H9 (cell line): ENCODE results near the gene VSIG8. TPM values are rescaled to one million over a fixed set of nuclear protein-coding genes. Genes with fewer than 3 reads are reported as not detected.

ENCODE experiments used
- DNase-seq: peaks from one replicate; pipeline ENCODE4 v3.0.0-alpha.2; 2017
- H2AFZ ChIP-seq: one replicate; pipeline ENCODE4 v1.6.1; 2013; ENCODE audit warnings: mild to moderate bottlenecking, low read length, control low read depth, moderate library complexity
- H2AK5ac ChIP-seq: 2 replicates; pipeline ENCODE4 v1.6.1; 2013; ENCODE audit warnings: low read length, control low read depth, mixed read lengths; ENCODE audit not compliant: insufficient read length
- H2BK120ac ChIP-seq: one replicate; pipeline ENCODE4 v1.6.1; 2013; ENCODE audit warnings: low read depth, mild to moderate bottlenecking, low read length, control low read depth, inconsistent platforms; ENCODE audit not compliant: poor library complexity, severe bottlenecking
- H2BK12ac ChIP-seq: 2 replicates; pipeline ENCODE4 v1.6.1; 2013; ENCODE audit warnings: low read length, control low read depth, mixed read lengths, low read depth; ENCODE audit not compliant: insufficient read length
- H2BK15ac ChIP-seq: 2 replicates; pipeline ENCODE4 v1.6.1; 2013; ENCODE audit warnings: low read depth, low read length, control low read depth
- H2BK20ac ChIP-seq: one replicate; pipeline ENCODE4 v1.6.1; 2013; ENCODE audit warnings: low read depth, mild to moderate bottlenecking, low read length, control low read depth, inconsistent platforms; ENCODE audit not compliant: poor library complexity, severe bottlenecking
- H2BK5ac ChIP-seq: 2 replicates; pipeline ENCODE4 v1.6.1; 2013; ENCODE audit warnings: low read length, control low read depth, mixed read lengths; ENCODE audit not compliant: insufficient read length
- H3K14ac ChIP-seq: 2 replicates; pipeline ENCODE4 v1.6.1; 2013; ENCODE audit warnings: low read length, control low read depth; ENCODE audit not compliant: insufficient read depth
- H3K18ac ChIP-seq: 2 replicates; pipeline ENCODE4 v1.6.1; 2013; ENCODE audit warnings: low read depth, mild to moderate bottlenecking, mixed read lengths, low read length, control low read depth; ENCODE audit not compliant: insufficient read length
- H3K23ac ChIP-seq: 2 replicates; pipeline ENCODE4 v1.6.1; 2013; ENCODE audit warnings: low read length, control low read depth, mixed read lengths, low read depth; ENCODE audit not compliant: insufficient read length
- H3K23me2 ChIP-seq: 2 replicates; pipeline ENCODE4 v1.6.1; 2013; ENCODE audit warnings: low read depth, mild to moderate bottlenecking, mixed read lengths, low read length, control low read depth; ENCODE audit not compliant: insufficient read length, poor library complexity, severe bottlenecking
- H3K27ac ChIP-seq: 2 replicates; pipeline ENCODE4 v1.5.1; 2013; ENCODE audit warnings: low read length, control low read depth, mixed read lengths, low read depth; ENCODE audit not compliant: insufficient read length
- H3K27me3 ChIP-seq: 2 replicates; pipeline ENCODE4 v1.6.1; 2013; ENCODE audit warnings: low read length, control low read depth, inconsistent platforms; ENCODE audit not compliant: insufficient read depth
- H3K4ac ChIP-seq: 2 replicates; pipeline ENCODE4 v1.6.1; 2013; ENCODE audit warnings: low read depth, mild to moderate bottlenecking, control low read depth, inconsistent platforms, low read length, moderate library complexity
- H3K4me1 ChIP-seq: 2 replicates; pipeline ENCODE4 v1.6.1; 2013; ENCODE audit warnings: low read length, control low read depth, inconsistent platforms; ENCODE audit not compliant: insufficient read depth
- H3K4me2 ChIP-seq: 2 replicates; pipeline ENCODE4 v1.6.1; 2013; ENCODE audit warnings: low read length, control low read depth, mixed read lengths; ENCODE audit not compliant: insufficient read length, insufficient read depth
- H3K56ac ChIP-seq: 2 replicates; pipeline ENCODE4 v1.6.1; 2013; ENCODE audit warnings: low read depth, mild to moderate bottlenecking, mixed read lengths, low read length, control low read depth; ENCODE audit not compliant: insufficient read length
- H3K79me1 ChIP-seq: 2 replicates; pipeline ENCODE4 v1.6.1; 2013; ENCODE audit warnings: low read depth, mild to moderate bottlenecking, moderate library complexity, low read length, control low read depth, inconsistent platforms; ENCODE audit not compliant: insufficient read depth, poor library complexity, severe bottlenecking
- H3K79me2 ChIP-seq: 2 replicates; pipeline ENCODE4 v1.6.1; 2013; ENCODE audit warnings: low read length, control low read depth, inconsistent platforms; ENCODE audit not compliant: insufficient read depth
- H3K9ac ChIP-seq: 2 replicates; pipeline ENCODE4 v1.6.1; 2013; ENCODE audit warnings: low read length, control low read depth, mixed read lengths; ENCODE audit not compliant: insufficient read length; ENCODE audit errors: extremely low read depth
- H3K9me3 ChIP-seq: one replicate; pipeline ENCODE4 v1.6.1; 2013; ENCODE audit warnings: low read depth, low read length, inconsistent platforms; ENCODE audit not compliant: control insufficient read depth
- H3T11ph ChIP-seq: one replicate; pipeline ENCODE4 v1.6.1; 2013; ENCODE audit warnings: mild to moderate bottlenecking, low read length, control low read depth, inconsistent platforms
- H4K20me1 ChIP-seq: one replicate; pipeline ENCODE4 v1.6.1; 2013; ENCODE audit not compliant: control insufficient read depth, insufficient read length, insufficient read depth
- H4K5ac ChIP-seq: 2 replicates; pipeline ENCODE4 v1.6.1; 2013; ENCODE audit warnings: low read depth, mild to moderate bottlenecking, mixed read lengths, low read length, control low read depth; ENCODE audit not compliant: insufficient read length
- H4K8ac ChIP-seq: replicated peaks from 2 replicates; pipeline ENCODE4 v1.6.1; 2013; ENCODE audit warnings: low read length, control low read depth, mixed read lengths, low read depth; ENCODE audit not compliant: insufficient read length
- H4K91ac ChIP-seq: 2 replicates; pipeline ENCODE4 v1.6.1; 2013; ENCODE audit warnings: low read depth, mild to moderate bottlenecking, moderate library complexity, mixed read lengths, low read length, control low read depth; ENCODE audit not compliant: insufficient read length
- H3K27ac Mint-ChIP-seq, 3 experiments: 2 replicates in 2 of 3; 3 replicates in 1 of 3; pipeline ENCODE4 v1.8.0; 2020 to 2021; ENCODE audit warnings: mixed read lengths in 3 of 3, mild to moderate bottlenecking in 1 of 3, moderate library complexity in 1 of 3
- H3K27me3 Mint-ChIP-seq: 2 replicates; pipeline ENCODE4 v1.8.0; 2021; ENCODE audit warnings: low read depth, mild to moderate bottlenecking, moderate library complexity, mixed read lengths
- H3K36me3 Mint-ChIP-seq, 3 experiments: 2 replicates in 2 of 3; 3 replicates in 1 of 3; pipeline ENCODE4 v1.8.0; 2020 to 2021; ENCODE audit warnings: low read depth in 3 of 3, mixed read lengths in 3 of 3; ENCODE audit not compliant: insufficient read depth in 1 of 3
- H3K4me1 Mint-ChIP-seq, 2 experiments: 2 replicates each; pipeline ENCODE4 v1.8.0; 2020; ENCODE audit warnings: mixed read lengths in 2 of 2
- H3K4me3 Mint-ChIP-seq, 2 experiments: 2 replicates in 1 of 2; 3 replicates in 1 of 2; pipeline ENCODE4 v1.8.0; 2020 to 2021; ENCODE audit warnings: mild to moderate bottlenecking in 2 of 2, mixed read lengths in 2 of 2, moderate library complexity in 1 of 2
- H3K9me3 Mint-ChIP-seq, 2 experiments: 2 replicates in 1 of 2; 3 replicates in 1 of 2; pipeline ENCODE4 v1.8.0; 2020; ENCODE audit warnings: mild to moderate bottlenecking in 2 of 2, mixed read lengths in 2 of 2, moderate library complexity in 1 of 2
- WGBS: extraction: QIAGEN DNeasy Blood & Tissue Kit; methylation state at CpG from one replicate; pipeline ENCODE4 v1.1.7; 2013; ENCODE audit warnings: missing lambda C conversion rate, low lambda C conversion rate, mixed read lengths; ENCODE audit not compliant: insufficient read length; ENCODE audit errors: extremely low coverage; 5-methylcytosine and 5-hydroxymethylcytosine counted together
- total RNA-seq: library from RNA; stranded (reverse); gene quantifications from 2 replicates; pipeline ENCODE4 v1.2.1, GENCODE V29; 2021
- TF ChIP-seq, protein P1 (sequence below): fragments of 200-600 bp; sonication (generic); conservative IDR thresholded peaks from 3 replicates; pipeline ENCODE4 v1.8.0; 2021; ENCODE audit warnings: antibody characterized with exemption, mild to moderate bottlenecking

VSIG8 gene
- total RNA-seq, 1 experiment from 2014 or later, result not detected

DNA sequence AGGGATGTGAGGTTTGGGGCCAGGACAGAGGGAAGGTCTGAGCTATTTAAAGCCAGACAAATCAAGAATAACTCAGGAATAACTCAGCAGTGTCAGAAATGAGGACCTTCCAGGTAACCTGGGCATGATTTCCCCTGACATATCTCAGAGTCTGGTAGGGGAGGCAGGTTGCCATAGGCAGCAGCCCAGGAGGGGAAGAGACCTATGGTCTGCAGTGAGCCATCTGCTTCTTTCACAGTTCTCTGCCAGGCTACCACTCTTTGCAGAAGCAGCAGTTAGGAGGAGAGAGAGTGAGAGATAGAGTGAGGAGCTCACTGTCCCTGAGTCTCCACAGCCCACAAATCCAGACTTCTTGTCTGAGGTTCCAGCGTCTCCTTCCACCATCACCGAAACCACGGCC lies 6.3 kb upstream of the VSIG8 start:
- no peaks in the 10 kb centered on the region for H3K79me1 ChIP-seq
- no peak overlapping the region for H2BK15ac ChIP-seq
- no peak for DNase-seq
- no peak overlapping the region for H2BK12ac ChIP-seq
- WGBS, result no CpG with 5 or more reads among the region's 3 CpGs
- TF ChIP-seq, protein P1, sequence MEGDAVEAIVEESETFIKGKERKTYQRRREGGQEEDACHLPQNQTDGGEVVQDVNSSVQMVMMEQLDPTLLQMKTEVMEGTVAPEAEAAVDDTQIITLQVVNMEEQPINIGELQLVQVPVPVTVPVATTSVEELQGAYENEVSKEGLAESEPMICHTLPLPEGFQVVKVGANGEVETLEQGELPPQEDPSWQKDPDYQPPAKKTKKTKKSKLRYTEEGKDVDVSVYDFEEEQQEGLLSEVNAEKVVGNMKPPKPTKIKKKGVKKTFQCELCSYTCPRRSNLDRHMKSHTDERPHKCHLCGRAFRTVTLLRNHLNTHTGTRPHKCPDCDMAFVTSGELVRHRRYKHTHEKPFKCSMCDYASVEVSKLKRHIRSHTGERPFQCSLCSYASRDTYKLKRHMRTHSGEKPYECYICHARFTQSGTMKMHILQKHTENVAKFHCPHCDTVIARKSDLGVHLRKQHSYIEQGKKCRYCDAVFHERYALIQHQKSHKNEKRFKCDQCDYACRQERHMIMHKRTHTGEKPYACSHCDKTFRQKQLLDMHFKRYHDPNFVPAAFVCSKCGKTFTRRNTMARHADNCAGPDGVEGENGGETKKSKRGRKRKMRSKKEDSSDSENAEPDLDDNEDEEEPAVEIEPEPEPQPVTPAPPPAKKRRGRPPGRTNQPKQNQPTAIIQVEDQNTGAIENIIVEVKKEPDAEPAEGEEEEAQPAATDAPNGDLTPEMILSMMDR, result no peak
- H3K18ac ChIP-seq, result no peak overlapping the region
- Mint-ChIP-seq H3K27me3 (peaks cover 25% of the 10 kb centered on the region), H3K36me3 (no peaks in the 10 kb centered on the region; a peak in 1 of 7 replicates), H3K4me3 (no peak overlapping the region), H3K4me1 (peaks cover 18 to 24% of the 10 kb centered on the region in 2 experiments), H3K9me3 (no peaks in the 10 kb centered on the region), H3K27ac (no peak overlapping the region)
- no peak overlapping the region for H3K9ac ChIP-seq
- H3K23me2 ChIP-seq, result no peaks in the 10 kb centered on the region
- H4K91ac ChIP-seq, result no peak overlapping the region
- no peaks in the 10 kb centered on the region for H3K79me2 ChIP-seq
- H3K4ac ChIP-seq, result no peak overlapping the region
- no peak overlapping the region for H3K4me2 ChIP-seq
- no peak overlapping the region for H2BK20ac ChIP-seq
- H3K27me3 ChIP-seq, result no peaks in the 10 kb centered on the region
- no peak overlapping the region for H3K23ac ChIP-seq
- no peaks in the 10 kb centered on the region for H3K9me3 ChIP-seq
- no peak overlapping the region for H2BK120ac ChIP-seq
- H2AFZ ChIP-seq, result no peak overlapping the region
- no peak overlapping the region for H3K27ac ChIP-seq
- H3K4me1 ChIP-seq, result no peaks in the 10 kb centered on the region
- H2AK5ac ChIP-seq, result no peak overlapping the region
- H3K14ac ChIP-seq, result no peak overlapping the region
- no peak overlapping the region for H3K56ac ChIP-seq
- H4K8ac ChIP-seq, result no peak overlapping the region
- H4K20me1 ChIP-seq, result peaks cover 2% of the 10 kb centered on the region
- no peak overlapping the region for H4K5ac ChIP-seq
- no peak overlapping the region for H3T11ph ChIP-seq
- H2BK5ac ChIP-seq, result no peak overlapping the region
